GM12865 (cell line): ENCODE measurements around the gene SNED1.

ENCODE experiments used
- DNase-seq: peaks from one replicate; pipeline ENCODE4 v3.0.0; 2010; ENCODE audit warnings: low read depth
- H3K4me3 ChIP-seq: 2 replicates; pipeline ENCODE4 v1.5.1; 2011; ENCODE audit warnings: mild to moderate bottlenecking, low read depth, low read length, control low read depth
- CTCF ChIP-seq: IDR thresholded peaks from 2 replicates; pipeline ENCODE4 v1.5.1; 2011; ENCODE audit warnings: low read length, control low read depth, low read depth, inconsistent platforms; ENCODE audit not compliant: insufficient read depth; ENCODE audit errors: missing control alignments

The SNED1 gene

DNA sequence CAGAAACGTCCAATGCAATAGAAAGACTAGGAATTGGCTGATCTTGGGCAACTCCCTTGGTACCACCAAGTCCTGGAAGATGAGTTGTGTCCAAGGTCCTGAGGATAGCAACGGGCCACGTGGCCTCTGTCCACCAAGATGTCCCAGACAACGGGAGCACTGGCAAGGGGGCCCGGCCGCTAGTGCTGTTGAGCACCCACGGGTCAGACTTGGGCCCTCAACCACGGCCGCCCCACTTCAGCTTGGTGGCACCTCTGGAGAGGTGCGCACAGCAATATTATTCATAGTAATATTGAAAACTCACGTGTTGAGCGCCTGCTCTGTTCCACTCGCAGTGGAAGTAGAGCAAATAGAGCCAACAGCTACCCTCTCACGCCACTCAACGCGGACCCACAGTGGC, 131.9 kb downstream of the SNED1 start:
- H3K4me3 ChIP-seq, result no peak overlapping the region
- no peak for DNase-seq
- no peak for TF ChIP-seq CTCF

GRCh38 chr2:241131531-241131930, 133.1 kb downstream of the SNED1 start:
- H3K4me3 ChIP-seq, result no peak overlapping the region
- DNase-seq, result no peak
- TF ChIP-seq CTCF, result no peak

DNA sequence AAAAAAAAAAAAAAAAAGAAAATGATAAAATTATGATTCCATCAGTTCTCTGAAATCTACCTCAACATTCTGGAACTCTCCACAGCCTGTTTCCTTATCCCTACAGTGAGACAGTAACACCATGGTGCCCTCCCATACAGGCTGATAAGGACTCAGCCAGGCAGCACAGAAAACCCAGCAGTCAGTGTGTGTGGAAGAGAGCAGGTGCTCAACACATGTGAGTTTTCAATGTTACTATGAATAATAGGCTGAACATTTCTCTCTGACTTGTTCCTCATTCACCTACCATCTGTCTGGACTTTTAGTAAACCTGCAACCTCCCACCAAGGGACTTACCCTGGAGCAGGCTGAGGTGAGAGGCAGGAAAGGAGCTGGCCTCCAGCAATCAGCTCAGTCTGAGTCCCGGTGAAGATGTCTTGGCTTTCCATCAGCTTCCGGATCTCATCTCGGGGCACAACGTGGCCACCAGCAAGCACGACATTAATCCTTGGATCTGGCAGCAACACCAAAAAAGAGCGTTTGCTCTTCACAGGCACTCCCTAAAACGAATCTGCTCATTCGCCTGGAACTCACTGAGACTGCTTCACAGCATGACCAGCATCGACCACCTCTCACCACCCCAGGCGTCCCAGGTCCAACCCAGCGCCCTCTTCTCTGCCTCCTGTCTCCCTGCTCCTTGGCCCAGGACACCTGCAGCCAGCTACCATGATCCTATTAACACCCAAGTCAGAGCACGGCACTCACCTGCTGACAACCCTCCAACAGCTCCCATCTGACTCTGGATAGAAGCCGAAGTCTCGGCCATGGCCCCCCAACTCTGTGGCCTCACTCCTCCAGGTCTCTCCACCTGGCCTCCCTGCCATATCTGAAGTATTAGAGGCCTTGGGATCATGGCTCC, 134.4 kb downstream of the SNED1 start:
- TF ChIP-seq CTCF, result no peak
- H3K4me3 ChIP-seq, result no peak overlapping the region
- DNase-seq, result no peak

DNA sequence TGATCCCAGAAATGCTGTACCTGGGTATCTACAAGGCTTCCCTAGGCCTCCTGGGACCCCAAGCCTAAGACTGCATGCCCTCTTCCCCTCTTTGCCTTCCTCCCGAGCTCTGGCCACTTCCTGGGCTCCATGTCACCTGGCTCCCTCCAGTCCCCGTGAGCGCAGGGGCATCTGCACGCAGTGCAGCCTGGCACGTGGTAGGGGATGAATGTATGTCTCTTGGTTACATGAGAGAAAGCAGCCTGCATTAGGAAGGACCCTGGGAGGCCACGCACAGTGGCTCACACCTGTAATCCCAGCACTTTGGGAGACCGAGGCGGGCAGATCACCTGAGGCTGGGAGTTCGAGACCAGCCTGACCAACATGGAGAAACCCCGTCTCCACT, 135.0 kb downstream of the SNED1 start:
- TF ChIP-seq CTCF, result no peak
- no peak for DNase-seq
- no peak overlapping the region for H3K4me3 ChIP-seq

GRCh38 chr2:241134711-241135110, 136.3 kb downstream of the SNED1 start:
- DNase-seq, result no peak
- no peak overlapping the region for H3K4me3 ChIP-seq
- TF ChIP-seq CTCF, result no peak

DNA sequence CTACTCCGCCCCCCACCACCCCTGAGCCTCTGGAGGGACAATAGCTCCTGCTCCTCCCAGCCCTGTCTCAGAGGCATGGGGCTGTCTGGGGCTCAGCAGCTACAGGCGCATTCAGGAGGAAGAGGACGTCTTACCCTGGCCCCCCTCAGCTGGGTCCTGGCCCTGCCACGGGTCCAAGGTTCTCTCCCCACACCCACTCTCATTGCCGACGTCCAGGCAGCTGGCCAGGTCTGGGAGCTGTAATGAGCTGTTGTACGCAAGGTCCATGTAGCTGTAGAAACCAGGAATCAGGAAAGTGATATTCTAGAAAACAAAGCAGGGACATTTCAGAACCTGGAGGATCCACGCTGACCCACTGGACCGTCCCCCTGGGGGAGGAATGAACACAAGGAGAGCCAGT, 137.3 kb downstream of the SNED1 start:
- TF ChIP-seq CTCF, result no peak
- H3K4me3 ChIP-seq, result no peak overlapping the region
- no peak for DNase-seq

DNA sequence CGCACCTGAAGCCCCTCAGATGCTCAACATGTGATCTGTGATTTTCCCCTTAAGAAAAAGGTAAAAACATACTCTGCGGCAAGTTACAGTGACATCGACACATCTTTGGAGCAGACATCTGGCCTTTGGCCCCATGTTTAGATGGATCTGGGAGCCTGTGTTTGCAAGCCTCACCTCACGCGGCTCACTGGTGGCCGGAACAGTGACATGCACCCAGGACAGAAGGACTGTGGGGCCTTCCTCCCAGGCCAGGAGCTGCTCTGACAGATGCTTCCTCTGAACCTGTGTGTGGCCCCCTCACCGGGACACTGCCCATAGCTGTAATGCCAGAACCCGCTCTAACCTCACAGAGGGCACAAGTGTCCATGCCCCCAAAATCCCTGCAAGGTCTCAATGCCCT, 137.8 kb downstream of the SNED1 start:
- DNase-seq, result no peak
- H3K4me3 ChIP-seq, result no peak overlapping the region
- TF ChIP-seq CTCF, result no peak
